Epithelial cell of esophagus (primary cell): ENCODE results near the gene OSBPL10.
A peak's percentile ranks its signal among the peaks of the same experiment; 100 is the strongest.

Experiments
- DNase-seq: peaks from one replicate; pipeline ENCODE4 v3.0.0; 2010; ENCODE audit warnings: low read depth
- H3K4me3 ChIP-seq: 2 replicates; pipeline ENCODE4 v1.5.1; 2011; ENCODE audit warnings: mild to moderate bottlenecking, low read length, control low read depth
- TF ChIP-seq, protein P1 (sequence below): IDR thresholded peaks from 2 replicates; pipeline ENCODE4 v1.5.1; 2011; ENCODE audit warnings: low read depth, mild to moderate bottlenecking, low read length, control low read depth, inconsistent platforms; ENCODE audit not compliant: insufficient read depth; ENCODE audit errors: missing control alignments

OSBPL10 gene

DNA sequence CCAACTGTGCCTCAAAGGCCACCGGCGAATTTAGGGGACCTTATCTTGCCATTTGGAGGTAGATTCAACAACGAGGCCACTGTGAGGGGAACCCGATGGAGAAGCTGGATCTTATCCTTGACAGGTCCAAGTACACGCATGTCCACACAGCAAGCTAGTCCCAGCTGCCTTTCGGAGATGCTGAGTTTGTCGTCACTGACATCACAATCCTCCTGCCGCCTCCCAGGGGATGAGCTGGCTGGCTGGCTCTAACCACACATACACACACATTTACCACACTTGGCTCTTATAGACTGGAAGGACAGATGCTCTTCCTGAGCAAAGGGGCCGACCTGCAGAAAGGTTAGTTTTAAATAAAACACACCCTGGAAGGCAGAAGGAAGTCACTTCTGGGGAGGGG is 272.1 kb downstream of the OSBPL10 start:
- TF ChIP-seq, protein P1, sequence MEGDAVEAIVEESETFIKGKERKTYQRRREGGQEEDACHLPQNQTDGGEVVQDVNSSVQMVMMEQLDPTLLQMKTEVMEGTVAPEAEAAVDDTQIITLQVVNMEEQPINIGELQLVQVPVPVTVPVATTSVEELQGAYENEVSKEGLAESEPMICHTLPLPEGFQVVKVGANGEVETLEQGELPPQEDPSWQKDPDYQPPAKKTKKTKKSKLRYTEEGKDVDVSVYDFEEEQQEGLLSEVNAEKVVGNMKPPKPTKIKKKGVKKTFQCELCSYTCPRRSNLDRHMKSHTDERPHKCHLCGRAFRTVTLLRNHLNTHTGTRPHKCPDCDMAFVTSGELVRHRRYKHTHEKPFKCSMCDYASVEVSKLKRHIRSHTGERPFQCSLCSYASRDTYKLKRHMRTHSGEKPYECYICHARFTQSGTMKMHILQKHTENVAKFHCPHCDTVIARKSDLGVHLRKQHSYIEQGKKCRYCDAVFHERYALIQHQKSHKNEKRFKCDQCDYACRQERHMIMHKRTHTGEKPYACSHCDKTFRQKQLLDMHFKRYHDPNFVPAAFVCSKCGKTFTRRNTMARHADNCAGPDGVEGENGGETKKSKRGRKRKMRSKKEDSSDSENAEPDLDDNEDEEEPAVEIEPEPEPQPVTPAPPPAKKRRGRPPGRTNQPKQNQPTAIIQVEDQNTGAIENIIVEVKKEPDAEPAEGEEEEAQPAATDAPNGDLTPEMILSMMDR: no peak
- no peak overlapping the region for H3K4me3 ChIP-seq
- no peak for DNase-seq

DNA sequence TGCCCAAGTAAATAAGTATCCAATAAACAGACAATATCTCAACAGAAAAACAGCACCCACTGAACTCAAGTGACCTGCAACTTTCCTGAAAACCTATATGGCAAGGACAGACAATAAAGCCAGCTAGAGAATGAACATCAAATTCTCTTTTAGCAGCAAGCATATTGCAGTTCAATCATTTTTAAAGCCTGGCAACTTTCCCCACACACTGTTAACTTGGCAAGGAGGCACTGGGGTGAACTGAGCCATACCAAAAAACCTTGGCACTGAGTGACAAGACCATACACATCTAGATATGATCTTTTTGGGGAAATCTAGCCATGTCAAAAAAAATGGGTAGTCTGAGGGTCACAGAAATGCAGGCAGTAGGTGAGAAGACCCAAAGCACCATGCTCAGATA is 273.8 kb downstream of the OSBPL10 start:
- TF ChIP-seq, protein P1: no peak
- no peak for DNase-seq
- H3K4me3 ChIP-seq: no peak overlapping the region

DNA sequence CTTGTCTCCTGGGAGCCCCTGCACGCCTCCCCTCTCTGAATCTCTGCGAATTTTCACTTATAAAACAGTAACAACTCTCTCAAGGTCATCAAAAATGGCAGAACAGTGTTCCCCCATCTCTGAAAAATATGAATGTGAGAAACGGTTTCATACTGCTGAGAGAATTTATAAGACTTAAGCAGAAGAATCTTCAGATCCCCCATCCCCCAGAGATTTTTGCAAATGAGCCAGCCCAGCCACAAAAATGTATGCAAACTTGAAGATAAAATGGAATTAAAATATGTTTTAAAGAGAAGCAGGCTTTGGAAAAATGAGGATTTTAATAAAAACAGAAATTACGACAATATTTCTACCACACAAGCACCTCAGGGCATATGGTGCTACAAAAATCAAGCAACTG is 275.3 kb downstream of the OSBPL10 start:
- DNase-seq: no peak
- H3K4me3 ChIP-seq: no peak overlapping the region
- TF ChIP-seq, protein P1: no peak

DNA sequence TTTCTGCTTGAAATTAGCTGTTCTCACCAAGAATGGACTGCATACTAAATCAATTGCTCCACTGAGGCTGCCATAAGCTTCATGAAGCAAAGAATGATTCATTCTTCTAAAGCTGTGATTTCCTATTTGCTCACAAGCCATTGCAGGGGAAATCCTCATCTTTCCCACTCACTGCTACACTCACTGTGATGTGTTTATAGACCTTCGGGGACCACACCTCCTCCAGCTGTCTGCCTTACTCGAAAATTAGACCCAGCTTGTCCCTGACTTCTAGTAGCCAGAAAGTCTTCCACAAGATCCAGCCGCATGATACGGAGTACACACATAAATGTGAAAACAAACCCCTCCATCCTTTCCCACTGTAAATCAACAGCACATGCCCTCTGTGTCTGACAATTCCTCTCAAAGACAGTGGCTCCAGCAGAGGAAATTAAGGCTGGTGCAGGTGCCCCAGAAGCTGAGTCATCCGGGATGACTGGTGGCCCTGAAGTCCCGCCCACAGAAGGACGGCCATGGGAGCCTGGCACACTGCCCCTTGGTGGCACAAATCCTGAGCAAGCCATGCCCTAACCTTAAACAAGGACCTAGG is 276.4 kb downstream of the OSBPL10 start:
- peak; percentile 73 for DNase-seq
- no peak overlapping the region for H3K4me3 ChIP-seq
- TF ChIP-seq, protein P1: peak; percentile 7

DNA sequence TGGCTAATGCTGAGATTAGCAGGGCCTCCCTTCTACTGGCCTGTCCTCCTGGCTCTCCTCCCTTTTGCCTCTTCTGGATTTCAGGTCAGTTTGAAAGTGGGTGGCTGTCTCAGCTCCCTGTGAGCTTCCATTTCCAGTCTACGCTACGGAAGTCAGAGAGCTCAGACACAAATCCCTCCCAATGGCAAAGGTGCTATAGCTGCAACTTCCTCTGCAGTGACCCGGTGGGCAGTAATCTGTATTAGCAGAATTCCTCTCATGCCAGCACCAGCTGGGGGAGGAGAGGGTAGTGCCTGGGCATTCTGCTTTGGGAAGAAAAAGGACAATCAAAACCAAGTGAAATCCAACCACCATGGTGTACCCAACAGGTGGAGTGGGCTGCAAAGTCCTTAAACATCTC is 276.9 kb downstream of the OSBPL10 start:
- no peak overlapping the region for H3K4me3 ChIP-seq
- DNase-seq: no peak
- TF ChIP-seq, protein P1: no peak

DNA sequence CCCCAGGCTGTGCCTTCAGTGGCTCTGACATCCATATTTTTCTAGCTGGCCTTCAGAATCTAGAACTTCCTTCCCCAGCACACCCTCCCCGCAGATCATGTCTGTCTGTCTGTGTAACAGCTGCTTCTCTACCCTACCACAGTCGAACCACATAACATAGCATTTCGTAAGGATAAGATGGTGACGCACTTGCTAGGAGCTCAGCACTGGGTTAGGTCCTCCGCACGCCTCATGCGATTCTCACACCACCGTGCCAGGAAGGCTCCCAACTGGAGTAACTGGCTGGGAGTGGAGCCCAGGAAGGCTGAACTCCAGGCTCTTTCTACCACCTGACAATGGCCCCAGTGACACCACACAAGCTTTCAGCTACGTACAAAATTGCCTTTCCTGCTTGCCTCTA is 279.8 kb downstream of the OSBPL10 start:
- H3K4me3 ChIP-seq: no peak overlapping the region
- TF ChIP-seq, protein P1: no peak
- no peak for DNase-seq

DNA sequence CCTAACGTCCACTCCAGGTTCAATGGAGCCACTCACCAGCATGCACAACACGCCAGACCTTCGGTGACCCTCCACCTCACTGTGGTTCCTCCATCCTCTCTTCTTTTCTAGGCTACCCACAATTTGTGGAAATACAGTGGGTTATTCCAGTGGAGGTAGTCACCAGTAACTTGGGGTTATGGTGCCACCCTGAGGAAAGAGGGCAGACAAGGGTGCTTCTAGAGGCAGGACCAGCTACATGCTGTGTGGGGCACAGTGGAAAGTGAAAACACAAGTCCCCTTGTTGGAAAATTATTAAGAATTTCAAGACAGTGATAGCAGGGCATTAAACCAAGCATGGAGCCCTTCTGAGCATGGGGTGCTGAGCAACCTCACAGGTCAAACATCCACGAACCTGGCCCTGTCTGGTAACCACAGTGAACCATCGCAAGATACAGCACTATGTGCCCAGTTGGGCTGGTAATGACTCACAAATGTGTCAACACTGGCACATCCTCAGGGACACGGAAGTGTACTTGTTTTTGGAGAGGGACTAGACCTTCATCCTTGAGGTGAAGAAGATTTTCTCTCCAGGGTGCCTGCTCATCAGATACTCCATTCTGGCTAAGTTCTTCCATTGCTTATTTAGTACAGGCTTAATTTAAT is 281.6 kb downstream of the OSBPL10 start:
- peak; percentile 68 for DNase-seq
- no peak overlapping the region for H3K4me3 ChIP-seq
- TF ChIP-seq, protein P1: no peak
